Myocyte (in vitro differentiated cells): Measurements from ENCODE around the gene PAM. TPM values are rescaled to one million over a fixed set of nuclear protein-coding genes. Genes with fewer than 3 reads are reported as not detected.

ENCODE experiments used
- DNase-seq: peaks from one replicate; pipeline ENCODE4 v3.0.0-alpha.2; 2012; ENCODE audit warnings: low read depth
- total RNA-seq: library from RNA; depleted of rRNA; stranded (reverse); fragments of >200 nt; gene quantifications from 2 replicates; pipeline ENCODE4 v1.2.3, GENCODE V29; 2014

Gene PAM
- total RNA-seq, 1 donor from 2014 or later = 319 TPM

GRCh38 chr5:102807878-102808502 lies 52.9 kb downstream of the PAM start:
- no peak for DNase-seq

GRCh38 chr5:102809033-102809432 lies 53.9 kb downstream of the PAM start:
- no peak for DNase-seq

GRCh38 chr5:102811972-102812371 lies 56.9 kb downstream of the PAM start:
- DNase-seq = peak; percentile 46

GRCh38 chr5:102813740-102814139 lies 58.6 kb downstream of the PAM start:
- DNase-seq = no peak

GRCh38 chr5:102815084-102815483 lies 60.0 kb downstream of the PAM start:
- DNase-seq = no peak

GRCh38 chr5:102815540-102816332 lies 60.6 kb downstream of the PAM start:
- DNase-seq = no peak

GRCh38 chr5:102818345-102818744 lies 63.2 kb downstream of the PAM start:
- no peak for DNase-seq

GRCh38 chr5:102818934-102819333 lies 63.8 kb downstream of the PAM start:
- no peak for DNase-seq

- DNase-seq = no peak
Measured at GRCh38 chr5:102819634-102820033, 64.5 kb downstream of the PAM start.

- DNase-seq = peak; percentile 82
Measured at GRCh38 chr5:102823441-102823874, 68.4 kb downstream of the PAM start.

- no peak for DNase-seq
Measured at GRCh38 chr5:102826629-102827028, 71.5 kb downstream of the PAM start.

GRCh38 chr5:102830241-102830640 lies 75.1 kb downstream of the PAM start:
- no peak for DNase-seq

GRCh38 chr5:102832445-102832844 lies 77.3 kb downstream of the PAM start:
- DNase-seq = no peak

GRCh38 chr5:102833146-102833545 lies 78.0 kb downstream of the PAM start:
- no peak for DNase-seq

- no peak for DNase-seq
Measured at GRCh38 chr5:102834438-102834964, 79.4 kb downstream of the PAM start.

- no peak for DNase-seq
Measured at GRCh38 chr5:102835717-102836116, 80.6 kb downstream of the PAM start.

- DNase-seq = no peak
Measured at GRCh38 chr5:102841021-102841420, 85.9 kb downstream of the PAM start.

- DNase-seq = no peak
Measured at GRCh38 chr5:102843997-102844396, 88.9 kb downstream of the PAM start.

- DNase-seq = no peak
Measured at GRCh38 chr5:102845041-102845440, 89.9 kb downstream of the PAM start.

GRCh38 chr5:102850503-102850902 lies 95.4 kb downstream of the PAM start:
- DNase-seq = no peak

- no peak for DNase-seq
Measured at GRCh38 chr5:102853680-102854079, 98.6 kb downstream of the PAM start.

GRCh38 chr5:102855681-102856388 lies 100.7 kb downstream of the PAM start:
- DNase-seq = no peak
